ENCODE data around the gene C19orf25.

Gene C19orf25

DNA sequence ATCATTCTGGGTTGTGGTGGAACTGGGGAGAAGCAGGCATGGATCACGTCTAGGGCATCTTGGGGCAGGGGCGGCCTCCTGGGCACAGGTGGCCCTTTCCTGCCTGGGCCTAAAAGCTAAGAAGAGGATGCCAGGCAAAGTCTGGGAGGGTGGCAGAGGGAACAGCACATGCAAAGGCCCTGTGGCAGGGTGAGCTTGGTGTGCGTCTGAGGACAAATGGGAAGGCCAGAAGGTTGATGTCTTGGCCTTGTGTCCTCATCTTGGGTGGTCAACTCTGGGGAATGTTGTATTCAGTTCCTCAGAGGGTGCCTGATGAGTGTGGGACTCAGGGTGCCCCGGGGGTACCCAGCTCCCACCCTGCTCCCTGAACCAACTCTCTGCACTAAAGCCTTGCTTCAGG lies 39.5 kb upstream of the C19orf25 start:
- H3K4me3 ChIP-seq (ENCODE audit: low read length): no peak overlapping the region
- no peak for DNase-seq (ENCODE audit: low read depth)
- TF ChIP-seq, protein P1, sequence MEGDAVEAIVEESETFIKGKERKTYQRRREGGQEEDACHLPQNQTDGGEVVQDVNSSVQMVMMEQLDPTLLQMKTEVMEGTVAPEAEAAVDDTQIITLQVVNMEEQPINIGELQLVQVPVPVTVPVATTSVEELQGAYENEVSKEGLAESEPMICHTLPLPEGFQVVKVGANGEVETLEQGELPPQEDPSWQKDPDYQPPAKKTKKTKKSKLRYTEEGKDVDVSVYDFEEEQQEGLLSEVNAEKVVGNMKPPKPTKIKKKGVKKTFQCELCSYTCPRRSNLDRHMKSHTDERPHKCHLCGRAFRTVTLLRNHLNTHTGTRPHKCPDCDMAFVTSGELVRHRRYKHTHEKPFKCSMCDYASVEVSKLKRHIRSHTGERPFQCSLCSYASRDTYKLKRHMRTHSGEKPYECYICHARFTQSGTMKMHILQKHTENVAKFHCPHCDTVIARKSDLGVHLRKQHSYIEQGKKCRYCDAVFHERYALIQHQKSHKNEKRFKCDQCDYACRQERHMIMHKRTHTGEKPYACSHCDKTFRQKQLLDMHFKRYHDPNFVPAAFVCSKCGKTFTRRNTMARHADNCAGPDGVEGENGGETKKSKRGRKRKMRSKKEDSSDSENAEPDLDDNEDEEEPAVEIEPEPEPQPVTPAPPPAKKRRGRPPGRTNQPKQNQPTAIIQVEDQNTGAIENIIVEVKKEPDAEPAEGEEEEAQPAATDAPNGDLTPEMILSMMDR (conservative IDR thresholded peaks at IDR 0.05; ENCODE audit: low read depth, low read length): no peak

GRCh38 chr19:1516395-1516753 lies 37.4 kb upstream of the C19orf25 start:
- H3K4me3 ChIP-seq (ENCODE audit: low read length): no peak overlapping the region
- TF ChIP-seq, protein P1 (conservative IDR thresholded peaks at IDR 0.05; ENCODE audit: low read depth, low read length): no peak
- DNase-seq (ENCODE audit: low read depth): no peak

GRCh38 chr19:1514986-1515721 lies 36.1 kb upstream of the C19orf25 start:
- DNase-seq (ENCODE audit: low read depth): no peak
- no peak overlapping the region for H3K4me3 ChIP-seq (ENCODE audit: low read length)
- TF ChIP-seq, protein P1 (conservative IDR thresholded peaks at IDR 0.05; ENCODE audit: low read depth, low read length): no peak

DNA sequence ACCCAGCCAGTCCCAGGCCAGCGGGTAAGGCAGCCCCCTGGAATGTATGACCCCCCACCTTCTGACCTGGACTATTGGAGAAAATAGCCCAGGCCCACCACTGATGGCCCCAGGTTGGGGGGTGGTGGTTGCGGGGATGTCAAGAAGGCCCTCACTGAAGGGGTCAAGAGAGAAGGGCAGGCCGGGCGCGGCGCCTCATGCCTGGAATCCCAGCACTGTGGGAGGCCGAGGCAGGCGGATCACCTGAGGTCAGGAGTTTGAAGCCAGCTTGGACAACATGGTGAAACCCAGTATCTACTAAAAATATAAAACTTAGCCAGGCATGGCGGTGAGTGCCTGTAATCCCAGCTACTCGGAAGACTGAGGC lies 35.3 kb upstream of the C19orf25 start:
- TF ChIP-seq, protein P1 (conservative IDR thresholded peaks at IDR 0.05; ENCODE audit: low read depth, low read length): no peak
- H3K4me3 ChIP-seq (ENCODE audit: low read length): no peak overlapping the region
- no peak for DNase-seq (ENCODE audit: low read depth)

GRCh38 chr19:1513499-1514294 lies 34.7 kb upstream of the C19orf25 start:
- TF ChIP-seq, protein P1 (conservative IDR thresholded peaks at IDR 0.05; ENCODE audit: low read depth, low read length): peak; percentile 69
- DNase-seq (ENCODE audit: low read depth): no peak
- peak overlapping the region; percentile 25 for H3K4me3 ChIP-seq (ENCODE audit: low read length)

- TF ChIP-seq, protein P1 (conservative IDR thresholded peaks at IDR 0.05; ENCODE audit: low read depth, low read length): no peak
- DNase-seq (ENCODE audit: low read depth): no peak
- H3K4me3 ChIP-seq (ENCODE audit: low read length): peak within 1 kb of the TSS; percentile 40
These were observed 33.9 kb upstream of the C19orf25 start, which contains the start of gene ADAMTSL5 for GRCh38 chr19:1512671-1513498. Gene ADAMTSL5, minus strand, starts transcription at chr19:1513019. Its CDS starts 2,076 bp downstream, at chr19:1510943.
